Activated CD8-positive, alpha-beta memory T cell treated with anti-CD3 and anti-CD28 coated beads, Interleukin-2, amount 10 ng/mL, durations not matched to agents 7 days and 5 days (primary cell): ENCODE measurements around the gene SAG. TPM values are rescaled to one million over a fixed set of nuclear protein-coding genes. Genes with fewer than 3 reads are reported as not detected.
A peak's percentile ranks its signal among the peaks of the same experiment; 100 is the strongest.

Experiments
- ATAC-seq: fragments of 150-1000 bp; cut with Tn5 transposase; one replicate; pipeline ENCODE4 v1.10.0; 2021; ENCODE audit warnings: moderate library complexity
- CTCF ChIA-PET: fragments of 350-600 bp; sonication (Branson Sonifier 250); formaldehyde crosslinking; loops from one replicate; lab custom pipeline; 2021; ENCODE audit warnings: antibody characterized with exemption; lab: Charles Lee
- DNase-seq: peaks from one replicate; pipeline ENCODE4 v3.0.0-alpha.2; 2020
- H3K27ac Mint-ChIP-seq: one replicate; pipeline ENCODE4 v1.8.0; 2021; ENCODE audit warnings: mild to moderate bottlenecking, mixed read lengths
- H3K27me3 Mint-ChIP-seq: one replicate; pipeline ENCODE4 v1.8.0; 2021; ENCODE audit warnings: mixed read lengths
- H3K36me3 Mint-ChIP-seq: one replicate; pipeline ENCODE4 v1.8.0; 2021; ENCODE audit warnings: mild to moderate bottlenecking, mixed read lengths
- H3K4me1 Mint-ChIP-seq: one replicate; pipeline ENCODE4 v1.8.0; 2021; ENCODE audit warnings: mixed read lengths
- H3K4me3 Mint-ChIP-seq: one replicate; pipeline ENCODE4 v1.8.0; 2021; ENCODE audit warnings: mild to moderate bottlenecking, moderate library complexity, mixed read lengths
- H3K9me3 Mint-ChIP-seq: one replicate; pipeline ENCODE4 v1.8.0; 2022; ENCODE audit warnings: low read depth, mixed read lengths
- total RNA-seq, 2 experiments: library from RNA; stranded (reverse); gene quantifications; one replicate each; pipeline ENCODE4 v1.2.3, GENCODE V29; 2021

The SAG gene
- total RNA-seq, 2 experiments from 2014 or later, result 0.09 to 0.23 TPM

- Mint-ChIP-seq H3K36me3 (peaks cover 40% of the 10 kb centered on the region), H3K27ac (no peak overlapping the region)
Measured at GRCh38 chr2:233295891-233296290, 11.7 kb upstream of the SAG start.

GRCh38 chr2:233297076-233297475, 10.5 kb upstream of the SAG start:
- H3K36me3 Mint-ChIP-seq, result peaks cover 32% of the 10 kb centered on the region
- CTCF ChIA-PET, result interaction anchor here (1.1 kb wide), 1 partner anchor 102 kb away, joined by 3 read pairs; no protein-coding TSS in a partner anchor
- ATAC-seq (no peak), DNase-seq (no peak)
- no peaks in the 10 kb centered on the region for H3K4me1 Mint-ChIP-seq
- H3K4me3 Mint-ChIP-seq, result no peak overlapping the region
- no peaks in the 10 kb centered on the region for H3K27me3 Mint-ChIP-seq
- H3K27ac Mint-ChIP-seq, result no peak overlapping the region
- H3K9me3 Mint-ChIP-seq, result no peaks in the 10 kb centered on the region

More at GRCh38 chr2:233295891-233296290, 11.7 kb upstream of the SAG start:
- H3K9me3 Mint-ChIP-seq, result no peaks in the 10 kb centered on the region
- DNase-seq (no peak), ATAC-seq (no peak)
- no peak overlapping the region for H3K4me3 Mint-ChIP-seq
- H3K4me1 Mint-ChIP-seq, result no peaks in the 10 kb centered on the region
- CTCF ChIA-PET, result interaction anchor here (1.1 kb wide), 1 partner anchor 103 kb away, joined by 3 read pairs; no protein-coding TSS in a partner anchor
- H3K27me3 Mint-ChIP-seq, result no peaks in the 10 kb centered on the region

GRCh38 chr2:233300401-233300800, 7.2 kb upstream of the SAG start:
- Mint-ChIP-seq H3K27me3 (no peaks in the 10 kb centered on the region), H3K36me3 (peaks cover 5% of the 10 kb centered on the region), H3K27ac (no peak overlapping the region), H3K9me3 (no peaks in the 10 kb centered on the region), H3K4me3 (no peak overlapping the region), H3K4me1 (no peaks in the 10 kb centered on the region)
- no peak for ATAC-seq
- DNase-seq, result no peak
- CTCF ChIA-PET, result no interaction called here

GRCh38 chr2:233301248-233301647, 6.4 kb upstream of the SAG start:
- CTCF ChIA-PET, result no interaction called here
- no peak for DNase-seq
- Mint-ChIP-seq H3K27me3 (no peaks in the 10 kb centered on the region), H3K36me3 (peaks cover 1% of the 10 kb centered on the region), H3K4me1 (no peaks in the 10 kb centered on the region), H3K27ac (no peak overlapping the region), H3K9me3 (no peaks in the 10 kb centered on the region), H3K4me3 (no peak overlapping the region)
- ATAC-seq, result no peak

GRCh38 chr2:233301811-233302210, 5.8 kb upstream of the SAG start:
- Mint-ChIP-seq H3K4me1 (no peaks in the 10 kb centered on the region), H3K9me3 (no peaks in the 10 kb centered on the region), H3K27me3 (no peaks in the 10 kb centered on the region), H3K27ac (no peak overlapping the region), H3K4me3 (no peak overlapping the region), H3K36me3 (peaks cover 1% of the 10 kb centered on the region)
- CTCF ChIA-PET, result interaction anchor here (1.2 kb wide), 1 partner anchor 12 kb away, joined by 5 read pairs; no protein-coding TSS in a partner anchor
- no peak for DNase-seq
- ATAC-seq, result no peak

GRCh38 chr2:233303252-233303651, 4.4 kb upstream of the SAG start:
- CTCF ChIA-PET, result interaction anchor here (1.3 kb wide), 1 partner anchor 28 kb away, joined by 3 read pairs; no protein-coding TSS in a partner anchor
- Mint-ChIP-seq H3K36me3 (peaks cover 1% of the 10 kb centered on the region), H3K27ac (no peak overlapping the region), H3K4me3 (no peak overlapping the region), H3K9me3 (no peaks in the 10 kb centered on the region), H3K27me3 (no peaks in the 10 kb centered on the region), H3K4me1 (no peaks in the 10 kb centered on the region)
- no peak for ATAC-seq
- no peak for DNase-seq

- H3K27ac Mint-ChIP-seq, result no peak overlapping the region
- H3K4me3 Mint-ChIP-seq, result no peak overlapping the region
- no peaks in the 10 kb centered on the region for H3K27me3 Mint-ChIP-seq
- no peaks in the 10 kb centered on the region for H3K36me3 Mint-ChIP-seq
- H3K4me1 Mint-ChIP-seq, result peaks cover 15% of the 10 kb centered on the region
- no peak for DNase-seq
- peak; percentile 33 for ATAC-seq
- CTCF ChIA-PET, result no interaction called here
- H3K9me3 Mint-ChIP-seq, result no peaks in the 10 kb centered on the region
Measured at GRCh38 chr2:233311241-233311926, 3.8 kb downstream of the SAG start.

- CTCF ChIA-PET, result no interaction called here
- Mint-ChIP-seq H3K9me3 (no peaks in the 10 kb centered on the region), H3K27ac (no peak overlapping the region), H3K36me3 (no peaks in the 10 kb centered on the region), H3K27me3 (peaks cover 3% of the 10 kb centered on the region), H3K4me3 (no peak overlapping the region), H3K4me1 (peaks cover 15% of the 10 kb centered on the region)
- ATAC-seq, result no peak
- DNase-seq, result no peak
Measured at GRCh38 chr2:233312874-233313273, 5.3 kb downstream of the SAG start.

GRCh38 chr2:233314180-233314925, 6.7 kb downstream of the SAG start:
- no peak for ATAC-seq
- Mint-ChIP-seq H3K4me3 (no peak overlapping the region), H3K27me3 (peaks cover 15% of the 10 kb centered on the region), H3K36me3 (no peaks in the 10 kb centered on the region), H3K27ac (no peak overlapping the region), H3K9me3 (no peaks in the 10 kb centered on the region), H3K4me1 (peaks cover 15% of the 10 kb centered on the region)
- no peak for DNase-seq
- CTCF ChIA-PET, result interaction anchor here (1.3 kb wide), 1 partner anchor 12 kb away, joined by 5 read pairs; no protein-coding TSS in a partner anchor

GRCh38 chr2:233317196-233317943, 9.8 kb downstream of the SAG start:
- Mint-ChIP-seq H3K9me3 (no peaks in the 10 kb centered on the region), H3K27ac (no peak overlapping the region), H3K4me1 (peaks cover 7% of the 10 kb centered on the region), H3K4me3 (no peak overlapping the region), H3K27me3 (peaks cover 33% of the 10 kb centered on the region), H3K36me3 (no peaks in the 10 kb centered on the region)
- CTCF ChIA-PET, result no interaction called here
- ATAC-seq (no peak), DNase-seq (no peak)

GRCh38 chr2:233319256-233319655, 11.6 kb downstream of the SAG start:
- CTCF ChIA-PET, result no interaction called here
- H3K27me3 Mint-ChIP-seq, result peaks cover 33% of the 10 kb centered on the region
- no peak overlapping the region for H3K27ac Mint-ChIP-seq
- H3K9me3 Mint-ChIP-seq, result no peaks in the 10 kb centered on the region
- peaks cover 16% of the 10 kb centered on the region for H3K4me1 Mint-ChIP-seq
- ATAC-seq (no peak), DNase-seq (no peak)
- no peak overlapping the region for H3K4me3 Mint-ChIP-seq
- no peaks in the 10 kb centered on the region for H3K36me3 Mint-ChIP-seq

GRCh38 chr2:233320470-233320869, 12.9 kb downstream of the SAG start:
- H3K4me3 Mint-ChIP-seq, result no peak overlapping the region
- H3K27me3 Mint-ChIP-seq, result peaks cover 33% of the 10 kb centered on the region
- no peak overlapping the region for H3K27ac Mint-ChIP-seq
- ATAC-seq (no peak), DNase-seq (no peak)
- no peaks in the 10 kb centered on the region for H3K9me3 Mint-ChIP-seq
- CTCF ChIA-PET, result interaction anchor here (0.9 to 3.0 kb wide), 3 partner anchors 11 to 37 kb away, joined by 3 to 12 read pairs (median 4); no protein-coding TSS in a partner anchor
- no peaks in the 10 kb centered on the region for H3K36me3 Mint-ChIP-seq
- H3K4me1 Mint-ChIP-seq, result peaks cover 16% of the 10 kb centered on the region

- no peaks in the 10 kb centered on the region for H3K9me3 Mint-ChIP-seq
- no peak for ATAC-seq
- CTCF ChIA-PET, result interaction anchor here (0.9 to 3.0 kb wide), 3 partner anchors 10 to 36 kb away, joined by 3 to 12 read pairs (median 4); no protein-coding TSS in a partner anchor
- H3K4me1 Mint-ChIP-seq, result peaks cover 16% of the 10 kb centered on the region
- H3K27me3 Mint-ChIP-seq, result peaks cover 33% of the 10 kb centered on the region
- H3K4me3 Mint-ChIP-seq, result no peak overlapping the region
- DNase-seq, result no peak
- H3K36me3 Mint-ChIP-seq, result no peaks in the 10 kb centered on the region
- H3K27ac Mint-ChIP-seq, result no peak overlapping the region
Measured at GRCh38 chr2:233321166-233321565, 13.6 kb downstream of the SAG start.
